ENCODE data around the gene CATSPERZ.
A peak's percentile ranks its signal among the peaks of the same experiment; 100 is the strongest.

The CATSPERZ gene
- total RNA-seq: 0 reads per million in 2 donors

DNA sequence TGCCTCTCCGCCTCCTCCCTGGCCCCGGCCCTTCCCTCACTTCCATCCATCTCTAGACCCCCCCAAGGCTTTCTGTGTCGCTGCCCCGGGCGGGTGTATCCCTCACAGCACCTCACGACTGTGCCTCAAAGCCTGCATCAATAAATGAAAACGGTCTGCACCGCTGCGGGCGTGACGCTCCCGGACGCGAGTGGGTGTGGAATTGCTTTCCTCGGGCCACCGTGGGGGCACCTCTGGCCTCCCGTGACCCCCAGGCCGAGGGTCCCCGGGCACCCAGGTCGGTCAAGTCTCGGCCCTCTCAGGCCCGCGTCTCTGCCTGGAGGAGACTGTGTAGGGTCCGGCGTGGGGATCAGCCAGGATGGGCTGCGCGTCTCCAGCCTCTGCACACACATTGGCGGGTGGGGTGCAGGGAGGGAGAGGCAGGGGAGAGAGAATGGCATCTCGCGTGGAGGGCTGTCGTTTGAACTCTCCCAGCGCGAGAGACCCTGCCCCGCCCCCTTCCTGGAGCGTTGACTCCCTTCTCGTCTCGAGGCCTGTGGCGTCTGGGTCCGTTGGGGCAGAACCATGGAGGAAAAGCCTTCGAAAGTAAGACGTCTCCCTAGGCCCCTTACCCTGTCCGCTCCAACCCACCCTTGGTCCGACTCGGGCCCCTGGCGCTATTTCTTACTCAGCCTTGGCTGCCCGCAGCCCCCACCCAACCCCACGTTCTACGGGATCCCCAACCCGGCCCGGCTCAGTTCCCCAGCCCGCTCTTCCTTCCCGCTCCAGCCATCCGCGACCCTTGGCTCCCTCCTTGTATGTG, at the start of gene CATSPERZ:
TSS of gene CATSPERZ (plus strand) at position 512 of the 802 bp plus-strand sequence. CDS start at position 565, 53 bp downstream.
- DNase-seq: no peak

DNA sequence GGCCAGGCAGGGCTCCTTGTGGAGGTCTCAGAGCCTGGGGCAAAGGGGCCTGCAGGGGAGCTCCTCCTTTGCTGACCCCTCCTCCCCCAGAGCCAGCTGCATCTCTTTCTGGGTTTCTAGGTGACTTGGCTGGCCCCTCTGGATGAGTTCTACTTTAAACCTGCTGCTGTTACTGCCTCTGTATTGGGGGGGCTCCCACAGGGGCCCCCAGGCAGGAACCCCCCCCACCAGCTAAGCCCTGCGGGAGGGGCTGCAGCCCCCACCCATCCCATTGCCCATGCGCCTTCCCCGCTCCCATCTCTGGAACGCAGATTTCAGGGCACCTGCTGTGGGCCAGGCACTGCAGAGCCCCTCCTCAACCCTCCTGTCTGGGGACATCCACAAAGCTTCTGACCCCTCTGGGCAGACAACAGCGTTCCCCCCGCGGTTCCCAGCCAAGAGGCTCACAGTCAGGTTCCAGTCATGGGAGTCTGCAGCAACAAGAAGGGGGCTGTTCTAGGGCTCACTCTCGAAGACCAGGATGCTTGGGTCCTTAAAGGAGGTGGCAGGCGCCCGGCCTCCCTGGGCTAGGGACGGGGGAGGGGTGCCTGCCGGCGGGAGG, 49.6 kb upstream of the CATSPERZ start:
- no peak for DNase-seq

DNA sequence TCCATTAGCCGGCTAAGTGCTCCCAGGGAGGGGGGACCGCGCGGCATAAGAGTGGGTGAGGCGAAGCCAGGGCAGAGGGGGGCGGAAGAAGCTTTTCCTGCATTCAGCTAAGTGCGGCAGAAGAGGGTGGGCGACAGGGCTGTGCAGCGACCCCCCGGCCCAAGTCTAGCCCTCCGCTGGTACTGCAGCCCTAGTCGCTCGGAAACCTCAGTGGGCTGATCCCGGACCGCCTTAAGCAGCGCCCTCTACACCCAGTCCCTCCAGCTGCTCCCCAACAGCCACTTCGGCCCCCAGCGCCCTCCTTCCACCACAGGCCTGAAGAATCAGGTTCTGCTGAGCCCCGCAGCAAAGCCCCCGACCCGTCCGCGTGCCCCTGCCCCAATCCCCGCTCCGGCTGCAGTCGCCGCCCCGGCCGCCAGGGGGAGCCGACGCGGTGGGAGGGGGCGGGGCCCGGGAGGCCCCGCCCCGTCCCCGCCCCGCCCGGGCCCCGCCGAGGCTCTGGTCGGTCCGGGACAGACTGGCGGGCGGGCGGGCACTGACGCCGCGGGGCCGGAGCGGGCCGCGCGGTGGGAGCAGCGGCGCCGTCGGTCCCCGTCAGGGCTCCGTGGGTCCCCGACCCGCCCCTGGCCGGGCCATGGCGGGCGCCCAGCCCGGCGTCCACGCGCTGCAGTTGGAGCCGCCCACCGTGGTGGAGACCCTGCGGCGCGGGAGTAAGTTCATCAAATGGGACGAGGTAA, 49.0 kb upstream of the CATSPERZ start, which contains the start of gene PLCB3:
TSS of gene PLCB3 (plus strand) at position 515 of the 737 bp plus-strand sequence. CDS start at position 635, 120 bp downstream.
- DNase-seq: peak; percentile 40 to 56 (median 49)

- DNase-seq: no peak
Observed at GRCh38 chr11:64251753-64252002, 48.5 kb upstream of the CATSPERZ start.

DNA sequence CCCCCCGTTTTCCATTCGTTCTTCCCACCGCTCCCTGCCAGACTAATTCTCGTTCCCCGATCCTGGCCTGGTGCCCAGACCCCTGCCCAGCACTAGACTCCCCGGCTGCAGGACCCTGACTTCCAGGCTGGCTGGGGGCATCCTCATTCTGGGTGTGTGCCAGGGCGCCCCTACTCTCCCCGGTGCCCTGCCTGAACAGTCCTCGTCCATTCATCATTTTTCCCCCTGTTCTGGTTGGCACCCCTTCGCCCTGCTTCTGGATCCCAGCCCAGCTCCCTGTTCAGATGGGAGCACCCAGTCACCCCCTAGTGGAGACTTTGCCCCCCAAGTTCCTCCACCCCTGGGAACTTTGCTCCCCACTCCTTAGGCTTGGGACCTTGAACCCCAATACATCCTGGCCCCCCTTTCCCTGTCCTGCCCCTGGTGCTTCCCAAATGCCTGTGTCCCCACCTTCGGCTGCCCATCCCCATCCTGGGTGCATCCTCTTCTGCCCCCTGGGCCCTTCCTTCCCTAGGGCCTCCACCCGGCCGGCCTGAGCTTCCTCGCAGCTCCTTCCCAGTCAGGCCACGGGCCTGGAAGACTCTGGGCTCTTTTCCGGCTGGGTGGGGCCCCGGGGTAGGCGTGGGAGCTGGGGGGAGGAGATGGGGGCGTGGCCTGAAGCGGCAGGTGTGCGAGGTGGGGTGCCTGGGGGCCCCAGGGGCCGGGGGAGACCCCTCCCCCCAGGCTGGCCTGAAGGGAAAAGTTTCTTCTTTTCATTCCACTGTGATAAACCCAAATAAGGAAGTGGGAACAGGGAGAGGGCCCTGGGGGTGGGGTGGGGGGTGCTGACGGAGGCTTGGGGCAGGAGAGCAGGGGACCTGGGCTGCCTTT, 47.9 kb upstream of the CATSPERZ start:
- DNase-seq: no peak

- DNase-seq: no peak
Observed at GRCh38 chr11:64253043-64253442, 47.1 kb upstream of the CATSPERZ start.

- no peak for DNase-seq
Observed at GRCh38 chr11:64253481-64253880, 46.7 kb upstream of the CATSPERZ start.

- DNase-seq: no peak
Observed at GRCh38 chr11:64254326-64254725, 45.8 kb upstream of the CATSPERZ start.

DNA sequence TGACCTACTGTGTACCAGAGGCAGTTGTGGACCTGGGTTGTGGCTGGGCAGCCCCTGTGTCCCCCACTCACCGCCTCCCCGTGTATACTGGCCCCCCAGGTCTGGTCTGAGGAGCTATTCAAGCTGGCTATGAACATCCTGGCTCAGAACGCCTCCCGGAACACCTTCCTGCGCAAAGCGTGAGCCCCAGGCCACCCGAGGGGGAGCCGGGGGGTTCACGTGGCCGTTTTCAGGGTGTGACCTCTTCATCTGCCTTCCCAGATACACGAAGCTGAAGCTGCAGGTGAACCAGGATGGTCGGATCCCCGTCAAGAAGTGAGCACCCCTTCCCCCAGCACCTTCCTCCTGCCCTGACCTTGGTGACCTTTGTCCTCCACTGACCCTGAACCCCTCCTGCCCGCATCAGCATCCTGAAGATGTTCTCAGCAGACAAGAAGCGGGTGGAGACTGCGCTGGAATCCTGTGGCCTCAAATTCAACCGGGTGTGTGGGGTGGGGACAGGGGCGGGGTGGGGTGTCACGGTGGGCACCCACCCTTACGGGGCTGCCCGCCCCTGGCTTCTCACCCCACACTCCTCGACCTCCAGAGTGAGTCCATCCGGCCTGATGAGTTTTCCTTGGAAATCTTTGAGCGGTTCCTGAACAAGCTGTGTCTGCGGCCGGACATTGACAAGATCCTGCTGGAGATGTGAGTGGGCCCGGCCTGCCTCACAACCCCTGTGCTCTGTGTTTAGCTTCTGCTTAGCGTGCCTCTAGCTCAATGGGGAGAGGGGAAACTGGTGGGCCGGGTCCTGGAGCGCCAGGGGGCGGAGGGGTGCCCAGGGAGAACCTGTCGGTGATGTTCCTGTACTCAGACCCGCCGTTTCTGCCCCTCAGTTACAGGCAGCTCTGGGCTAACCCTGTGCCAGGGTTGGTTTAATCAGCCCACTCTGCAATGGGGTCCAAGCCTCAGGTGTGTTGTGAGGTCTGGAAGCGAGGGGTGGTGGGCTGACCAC, 44.7 kb upstream of the CATSPERZ start:
- DNase-seq: no peak

- DNase-seq: no peak
Observed at GRCh38 chr11:64256300-64256699, 43.9 kb upstream of the CATSPERZ start.

GRCh38 chr11:64258356-64258755, 41.8 kb upstream of the CATSPERZ start:
- no peak for DNase-seq

GRCh38 chr11:64258946-64259532, 41.1 kb upstream of the CATSPERZ start:
- DNase-seq: no peak

DNA sequence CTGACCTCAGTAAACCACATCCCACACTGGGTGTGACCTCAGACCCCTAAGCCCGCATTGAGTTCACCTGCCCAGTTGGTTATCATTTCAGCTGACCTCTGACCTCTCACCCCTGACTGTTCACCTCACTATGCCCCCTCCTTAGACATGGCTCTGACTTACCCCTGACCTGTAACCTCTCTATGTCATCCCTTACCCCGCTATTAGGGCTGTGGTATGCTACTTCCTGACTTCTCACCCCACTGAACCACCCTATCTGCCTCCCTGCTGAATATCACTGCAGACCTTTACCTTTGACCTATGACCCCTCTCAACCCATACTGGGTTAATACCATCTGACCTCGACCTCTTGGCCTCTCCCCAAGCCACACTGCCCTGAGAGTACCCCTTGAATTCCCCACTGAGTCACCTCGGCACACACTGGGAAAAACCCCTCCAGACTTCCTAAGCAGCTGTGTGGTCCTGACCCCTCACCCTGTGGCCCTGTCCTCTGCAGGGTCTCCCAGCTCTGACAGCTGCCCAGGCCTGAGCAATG, 40.6 kb upstream of the CATSPERZ start:
- no peak for DNase-seq

GRCh38 chr11:64260147-64260708, 39.9 kb upstream of the CATSPERZ start:
- no peak for DNase-seq

GRCh38 chr11:64261556-64262080, 38.5 kb upstream of the CATSPERZ start:
- DNase-seq: no peak

GRCh38 chr11:64262271-64263002, 37.7 kb upstream of the CATSPERZ start:
- DNase-seq: peak in 1 of 5 experiments; percentile 2

DNA sequence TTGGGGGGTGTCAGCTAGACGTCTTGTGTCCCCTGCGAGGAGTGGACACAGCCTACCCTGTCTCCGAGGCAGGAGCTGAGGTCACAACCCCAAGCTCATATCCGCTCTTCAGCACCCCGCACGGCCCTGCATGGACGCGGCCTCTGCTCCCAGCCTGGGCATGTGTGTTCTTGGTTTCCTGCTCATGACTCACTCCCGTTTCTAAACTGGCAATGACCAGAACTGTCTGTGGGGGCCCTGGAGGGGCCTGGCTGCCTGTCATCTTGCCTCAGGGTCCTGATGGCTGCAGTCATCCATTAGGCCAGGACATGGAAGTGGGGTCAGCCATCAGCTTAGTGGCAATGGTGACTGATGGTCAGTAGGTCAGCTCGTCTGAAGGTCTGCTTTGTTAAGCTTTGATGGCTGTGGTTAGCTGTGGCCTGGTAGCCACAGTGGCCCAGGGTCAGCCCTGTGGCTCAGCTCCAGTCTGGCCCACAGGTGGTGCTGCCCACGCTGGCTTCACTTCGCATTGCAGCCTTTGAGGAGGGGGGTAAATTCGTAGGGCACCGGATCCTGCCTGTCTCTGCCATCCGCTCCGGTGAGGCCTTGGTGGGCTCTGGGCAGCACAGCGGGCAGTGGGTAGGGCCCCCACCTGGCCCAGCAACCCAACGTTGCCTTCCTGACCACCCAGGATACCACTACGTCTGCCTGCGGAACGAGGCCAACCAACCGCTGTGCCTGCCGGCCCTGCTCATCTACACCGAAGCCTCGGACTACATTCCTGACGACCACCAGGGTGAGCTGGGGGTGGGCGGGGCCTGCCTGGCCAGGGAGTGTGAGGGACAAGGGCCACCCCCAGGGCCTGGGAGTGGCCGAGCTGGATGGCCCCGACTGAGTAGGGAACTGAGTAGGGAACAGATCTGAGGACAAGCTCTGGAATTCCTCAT, 36.9 kb upstream of the CATSPERZ start:
- no peak for DNase-seq

GRCh38 chr11:64263947-64264317, 36.2 kb upstream of the CATSPERZ start:
- no peak for DNase-seq

Measured in T-helper 2 cell (primary cell).